ENCODE measurements around the gene ZNF573. TPM values are rescaled to one million over a fixed set of nuclear protein-coding genes. Genes with fewer than 3 reads are reported as not detected.

Gene ZNF573
- total and polyA plus RNA-seq, 9 donors: 2.7 to 19.3 (median 16.1) TPM

DNA sequence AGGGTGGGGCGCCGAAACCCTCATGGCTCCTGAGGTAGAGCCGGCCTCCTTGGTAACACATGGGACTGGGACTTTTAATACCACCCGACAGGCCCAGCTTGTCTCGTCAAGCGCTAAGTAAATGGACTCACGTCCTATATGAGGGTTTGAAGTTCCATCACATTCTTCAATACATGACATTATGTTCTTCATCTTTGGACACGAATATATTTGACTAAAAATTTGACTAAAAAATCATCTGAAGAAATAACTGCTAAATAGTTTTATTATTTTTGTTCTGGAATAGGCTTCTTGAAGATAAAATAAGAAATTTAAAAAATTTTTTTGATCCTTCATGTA is 59.5 kb downstream of the ZNF573 start:
- Histone ChIP-seq H3K27ac (peak overlapping the region in 1 of 2 donors; percentile 80), H3K27me3 (no peaks in the 10 kb centered on the region), H3K9me3 (no peaks in the 10 kb centered on the region), H3K4me1 (ENCODE audit: insufficient read depth) (peaks cover 3% of the 10 kb centered on the region), H3K36me3 (no peaks in the 10 kb centered on the region), H3K4me3 (peak overlapping the region; percentile 73)
- intact Hi-C loops (cut with DNase I): no loop called here
- WGBS, 3 donors: 7 to 8% (median 7%) methylated on average over 8 of the region's 8 CpGs
- TF ChIP-seq, protein P1, sequence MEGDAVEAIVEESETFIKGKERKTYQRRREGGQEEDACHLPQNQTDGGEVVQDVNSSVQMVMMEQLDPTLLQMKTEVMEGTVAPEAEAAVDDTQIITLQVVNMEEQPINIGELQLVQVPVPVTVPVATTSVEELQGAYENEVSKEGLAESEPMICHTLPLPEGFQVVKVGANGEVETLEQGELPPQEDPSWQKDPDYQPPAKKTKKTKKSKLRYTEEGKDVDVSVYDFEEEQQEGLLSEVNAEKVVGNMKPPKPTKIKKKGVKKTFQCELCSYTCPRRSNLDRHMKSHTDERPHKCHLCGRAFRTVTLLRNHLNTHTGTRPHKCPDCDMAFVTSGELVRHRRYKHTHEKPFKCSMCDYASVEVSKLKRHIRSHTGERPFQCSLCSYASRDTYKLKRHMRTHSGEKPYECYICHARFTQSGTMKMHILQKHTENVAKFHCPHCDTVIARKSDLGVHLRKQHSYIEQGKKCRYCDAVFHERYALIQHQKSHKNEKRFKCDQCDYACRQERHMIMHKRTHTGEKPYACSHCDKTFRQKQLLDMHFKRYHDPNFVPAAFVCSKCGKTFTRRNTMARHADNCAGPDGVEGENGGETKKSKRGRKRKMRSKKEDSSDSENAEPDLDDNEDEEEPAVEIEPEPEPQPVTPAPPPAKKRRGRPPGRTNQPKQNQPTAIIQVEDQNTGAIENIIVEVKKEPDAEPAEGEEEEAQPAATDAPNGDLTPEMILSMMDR (IDR thresholded peaks at IDR 0.05): peak in 1 of 3 donors; percentile 0
- no peak for TF ChIP-seq EP300 (IDR thresholded peaks at IDR 0.05)
- no peak for DNase-seq

DNA sequence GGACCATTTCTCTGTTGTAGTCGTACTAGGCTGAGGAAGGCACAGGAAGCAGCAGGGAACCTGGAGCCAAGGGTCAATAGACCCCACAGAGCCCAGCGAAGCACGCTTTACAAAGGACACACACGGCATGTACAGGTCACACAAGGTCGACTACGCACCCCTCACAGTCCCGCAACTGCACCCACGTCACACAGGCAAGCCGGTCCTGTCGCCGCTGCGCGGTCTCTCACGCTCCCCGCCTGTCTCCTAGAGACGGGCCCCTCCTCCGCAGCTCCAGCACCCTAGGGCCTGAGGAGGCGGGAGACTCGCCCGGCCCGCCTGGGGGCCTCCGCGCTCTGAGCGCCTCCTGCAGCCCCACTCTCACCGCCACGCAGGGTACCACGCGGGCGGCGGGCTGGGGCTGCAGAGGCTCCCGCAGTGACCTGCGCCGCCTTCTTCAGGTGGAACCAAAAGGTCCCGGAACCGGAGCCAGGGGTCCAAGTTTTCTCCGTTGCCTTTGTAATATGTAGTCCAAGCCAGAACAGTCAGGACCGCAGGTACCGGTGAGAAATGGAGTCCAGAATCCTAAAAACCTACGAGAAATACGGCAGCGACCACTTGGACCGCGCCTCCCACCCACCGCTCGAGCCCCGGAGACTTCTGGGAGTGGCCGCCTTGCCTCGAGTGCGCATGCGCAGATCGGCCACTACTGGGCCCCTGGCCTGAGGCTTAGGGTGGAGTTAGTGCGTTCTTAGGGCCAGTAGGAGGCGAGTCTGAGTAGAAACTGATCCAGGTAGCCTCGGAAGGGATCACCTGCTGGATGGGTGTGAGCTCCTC is 60.1 kb downstream of the ZNF573 start, which contains the start of gene ZNF607:
TSS of gene ZNF607 (minus strand) at position 651 of the 816 bp plus-strand sequence. CDS start 8,143 bp downstream, outside the sequence.
- 0 to 1% (median 0%) methylated on average over 39 to 54 of the region's 54 CpGs for WGBS, 3 donors
- peak; percentile 91 to 95 (median 91) for DNase-seq
- no peak for TF ChIP-seq POLR2A (IDR thresholded peaks at IDR 0.05)
- TF ChIP-seq, protein P1 (IDR thresholded peaks at IDR 0.05): peak; percentile 58 to 63 (median 61)
- Histone ChIP-seq H3K27me3 (no peaks in the 10 kb centered on the region), H3K36me3 (no peaks in the 10 kb centered on the region), H3K9me3 (no peaks in the 10 kb centered on the region), H3K4me1 (ENCODE audit: insufficient read depth) (peaks cover 3% of the 10 kb centered on the region), H3K27ac (peak within 1 kb of the TSS; percentile 49 to 80), H3K4me3 (peak within 1 kb of the TSS; percentile 73)
- intact Hi-C loops (cut with DNase I): no loop called here

DNA sequence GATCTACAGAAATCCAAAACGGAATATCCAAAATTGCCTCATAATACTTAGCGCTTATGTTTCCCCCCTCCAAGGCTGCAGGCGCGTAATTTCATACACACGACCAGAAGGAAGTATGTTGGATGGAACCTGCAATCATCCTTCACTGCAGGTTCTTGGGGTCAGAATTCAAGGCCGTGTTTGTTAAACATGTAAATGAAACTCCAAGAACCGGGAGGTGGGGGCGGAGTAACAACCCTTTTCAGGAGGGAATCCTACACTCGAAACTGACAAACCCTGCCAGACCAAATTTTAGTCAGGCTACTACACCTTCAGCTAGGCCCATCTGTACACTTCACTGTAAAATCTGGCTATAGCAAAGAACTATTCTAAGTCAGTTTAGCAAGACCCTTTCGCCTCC is 61.1 kb downstream of the ZNF573 start:
- Histone ChIP-seq H3K9me3 (peaks cover 0 to 2% of the 10 kb centered on the region in 2 donors), H3K4me3 (no peak overlapping the region), H3K27ac (no peak overlapping the region), H3K36me3 (no peaks in the 10 kb centered on the region), H3K4me1 (ENCODE audit: insufficient read depth) (peaks cover 3% of the 10 kb centered on the region), H3K27me3 (no peaks in the 10 kb centered on the region)
- 33 to 38% (median 38%) methylated on average over 10 of the region's 10 CpGs for WGBS, 3 donors
- TF ChIP-seq, protein P1 (IDR thresholded peaks at IDR 0.05): no peak
- TF ChIP-seq POLR2A (IDR thresholded peaks at IDR 0.05) (no peak), EP300 (IDR thresholded peaks at IDR 0.05) (no peak)
- intact Hi-C loops (cut with DNase I): no loop called here
- DNase-seq: no peak

DNA sequence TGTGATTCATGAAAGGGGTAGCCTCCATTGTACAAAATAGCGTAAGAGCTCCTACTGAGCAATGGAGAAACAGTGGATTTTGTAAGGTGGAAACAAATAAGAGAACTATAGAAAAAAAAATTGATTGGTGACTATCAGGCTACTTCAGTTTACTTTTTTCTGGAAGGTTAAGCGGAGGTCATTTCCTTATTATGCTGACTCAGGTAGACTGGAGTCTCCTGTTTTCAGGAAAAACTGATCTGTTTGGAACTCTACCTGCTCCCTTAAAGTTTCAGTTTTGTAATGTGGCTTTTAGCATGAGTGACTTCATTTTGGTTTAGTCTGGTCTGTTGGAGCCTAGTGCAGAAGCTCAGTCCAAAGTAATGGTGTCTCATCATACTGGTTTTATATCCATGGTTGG is 63.2 kb downstream of the ZNF573 start:
- WGBS, 3 donors: 96 to 98% (median 98%) methylated on average over 2 of the region's 2 CpGs
- Histone ChIP-seq H3K4me3 (no peak overlapping the region), H3K27me3 (no peaks in the 10 kb centered on the region), H3K36me3 (no peaks in the 10 kb centered on the region), H3K27ac (no peak overlapping the region), H3K4me1 (ENCODE audit: insufficient read depth) (peaks cover 3% of the 10 kb centered on the region), H3K9me3 (peaks cover 0 to 2% of the 10 kb centered on the region in 2 donors)
- TF ChIP-seq, protein P1 (IDR thresholded peaks at IDR 0.05): no peak
- TF ChIP-seq POLR2A (IDR thresholded peaks at IDR 0.05): no peak
- no peak for TF ChIP-seq EP300 (IDR thresholded peaks at IDR 0.05)
- no peak for DNase-seq
- intact Hi-C loops (cut with DNase I): no loop called here

All from ovary (tissue), 9 donors.